ENCODE results near the gene NIPAL1.

NIPAL1 gene

GRCh38 chr4:48071191-48071590, 54.6 kb downstream of the NIPAL1 start:
- DNase-seq (ENCODE audit: insufficient read length, low spot score) = no peak
- no peak for TF ChIP-seq POLR2A (IDR thresholded peaks at IDR 0.05; ENCODE audit: low read depth, low read length)
- TF ChIP-seq PAX5 (IDR thresholded peaks at IDR 0.05; ENCODE audit: insufficient read depth, low read length, severe bottlenecking) = no peak
- no peak for TF ChIP-seq SPI1 (IDR thresholded peaks at IDR 0.05; ENCODE audit: low read depth, low read length)
- TF ChIP-seq POLR2AphosphoS5 (IDR thresholded peaks at IDR 0.05; ENCODE audit: low read depth, low read length) = no peak
- no peak for TF ChIP-seq POU2F2 (IDR thresholded peaks at IDR 0.05; ENCODE audit: low read depth, low read length)
- no peak for TF ChIP-seq TAF1 (IDR thresholded peaks at IDR 0.05; ENCODE audit: low read depth, low read length)
- FAIRE-seq = no peak

DNA sequence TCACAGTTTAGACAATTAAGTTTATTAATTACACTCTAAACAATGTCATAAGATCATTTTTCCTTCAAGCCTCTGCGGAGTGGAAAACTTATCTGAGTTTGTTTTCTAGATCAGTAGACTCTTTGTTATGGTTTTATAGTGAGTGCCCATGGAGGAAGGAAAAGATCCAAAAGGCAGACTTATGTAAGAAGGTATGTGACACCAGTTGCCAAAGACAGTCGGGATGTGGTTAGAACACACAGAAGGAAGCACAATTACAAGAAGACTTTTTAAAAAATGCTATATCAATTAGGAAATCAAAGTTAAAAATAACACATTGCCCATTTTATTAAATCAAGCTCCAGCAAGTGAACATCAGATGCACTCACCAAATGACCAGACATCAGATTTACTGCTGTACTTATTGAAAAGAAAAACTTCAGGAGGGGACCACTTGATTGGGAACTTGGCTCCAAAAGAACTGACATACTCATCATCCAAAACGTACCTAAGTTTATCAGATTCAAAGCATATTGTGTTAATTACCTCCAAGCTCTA, 57.1 kb downstream of the NIPAL1 start:
- peak; percentile 9 for FAIRE-seq
- no peak for TF ChIP-seq SPI1 (IDR thresholded peaks at IDR 0.05; ENCODE audit: low read depth, low read length)

DNA sequence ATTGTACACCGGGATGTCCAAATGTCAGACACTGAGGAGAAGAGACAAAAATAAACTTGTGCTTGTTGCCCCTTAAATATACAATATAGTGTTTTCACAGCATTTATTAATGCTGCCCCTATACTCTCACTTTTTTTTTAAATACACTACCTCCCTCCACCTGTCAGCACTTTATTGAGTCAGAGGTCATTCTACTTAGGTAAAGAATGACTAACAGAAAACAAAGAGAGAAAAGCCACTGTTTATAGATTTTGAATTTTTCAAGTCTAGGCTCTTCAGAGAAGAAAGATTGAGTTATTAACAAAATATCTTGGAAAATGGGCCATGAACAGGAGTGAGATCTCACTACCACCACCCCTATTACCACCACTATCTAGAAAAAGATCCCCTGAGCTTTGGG, 58.1 kb downstream of the NIPAL1 start:
- TF ChIP-seq PAX5 (IDR thresholded peaks at IDR 0.05; ENCODE audit: insufficient read depth, low read length, severe bottlenecking) = no peak
- no peak for TF ChIP-seq POU2F2 (IDR thresholded peaks at IDR 0.05; ENCODE audit: low read depth, low read length)
- TF ChIP-seq TAF1 (IDR thresholded peaks at IDR 0.05; ENCODE audit: low read depth, low read length) = no peak
- TF ChIP-seq POLR2A (IDR thresholded peaks at IDR 0.05; ENCODE audit: low read depth, low read length) = no peak
- TF ChIP-seq POLR2AphosphoS5 (IDR thresholded peaks at IDR 0.05; ENCODE audit: low read depth, low read length) = no peak
- TF ChIP-seq SPI1 (IDR thresholded peaks at IDR 0.05; ENCODE audit: low read depth, low read length) = no peak
- no peak for DNase-seq (ENCODE audit: insufficient read length, low spot score)
- FAIRE-seq = no peak

More for the DNA sequence above, 57.1 kb downstream of the NIPAL1 start:
- no peak for DNase-seq (ENCODE audit: insufficient read length, low spot score)

DNA sequence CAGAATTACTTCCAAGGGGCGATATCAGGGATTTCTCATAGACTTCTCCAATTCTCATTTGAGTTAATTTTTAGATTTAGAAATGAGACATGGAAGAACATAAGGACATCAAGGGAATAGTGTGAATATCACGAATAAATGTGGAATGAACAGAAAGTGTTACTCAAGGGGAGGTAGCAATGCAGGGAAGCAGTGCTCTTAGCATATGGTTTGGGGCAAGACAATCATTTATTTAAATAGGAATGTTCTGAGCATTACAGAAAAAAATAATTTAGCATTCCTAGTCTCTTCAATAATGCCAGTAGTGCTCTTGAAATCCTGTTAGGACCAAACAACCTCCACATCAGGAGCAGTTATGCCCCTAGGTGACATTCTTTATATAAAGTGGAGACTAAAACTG, 61.9 kb downstream of the NIPAL1 start:
- FAIRE-seq (no peak), DNase-seq (ENCODE audit: insufficient read length, low spot score) (no peak)
- TF ChIP-seq TAF1 (IDR thresholded peaks at IDR 0.05; ENCODE audit: low read depth, low read length) (no peak), POLR2AphosphoS5 (IDR thresholded peaks at IDR 0.05; ENCODE audit: low read depth, low read length) (no peak), POLR2A (IDR thresholded peaks at IDR 0.05; ENCODE audit: low read depth, low read length) (no peak), PAX5 (IDR thresholded peaks at IDR 0.05; ENCODE audit: insufficient read depth, low read length, severe bottlenecking) (no peak), POU2F2 (IDR thresholded peaks at IDR 0.05; ENCODE audit: low read depth, low read length) (no peak), SPI1 (IDR thresholded peaks at IDR 0.05; ENCODE audit: low read depth, low read length) (no peak)

DNA sequence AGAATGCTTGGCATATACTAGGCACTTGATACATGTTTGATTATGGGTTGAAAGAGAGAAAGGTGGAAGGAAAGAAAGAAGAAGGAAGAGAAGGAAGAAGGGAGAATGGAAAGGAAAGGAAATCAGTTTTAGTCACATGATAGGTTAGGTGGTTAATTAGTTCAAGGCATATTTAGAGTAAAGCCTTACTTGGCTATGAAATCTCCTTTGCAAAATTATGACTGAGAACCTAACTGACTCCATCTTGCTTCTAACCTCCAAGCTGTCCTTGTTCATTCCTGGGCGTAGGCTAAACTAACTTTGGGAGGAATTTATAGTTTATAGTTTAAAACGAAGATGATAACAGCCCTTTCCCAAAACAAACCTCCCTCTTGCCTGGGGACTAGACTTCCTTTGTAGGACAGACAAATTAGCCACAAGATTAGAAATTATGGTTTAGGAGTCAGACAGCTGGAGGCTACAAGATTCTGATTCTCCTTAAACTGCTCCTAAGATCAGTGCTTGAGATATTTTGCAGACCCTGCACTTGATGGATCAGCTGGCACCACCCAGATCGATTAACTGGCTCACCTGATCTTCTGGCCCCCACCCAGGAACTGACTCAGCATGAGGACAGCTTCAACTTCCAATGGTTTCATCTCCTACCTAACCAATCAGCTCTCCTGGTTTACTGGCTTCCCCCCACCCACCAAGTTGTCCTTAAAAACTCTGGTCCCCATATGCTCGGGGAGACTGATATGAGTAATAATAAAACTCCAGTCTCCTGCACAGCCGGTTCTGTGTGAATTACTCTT, 62.5 kb downstream of the NIPAL1 start:
- DNase-seq (ENCODE audit: insufficient read length, low spot score) = no peak
- peak; percentile 38 for FAIRE-seq
- TF ChIP-seq PAX5 (IDR thresholded peaks at IDR 0.05; ENCODE audit: insufficient read depth, low read length, severe bottlenecking) = no peak
- no peak for TF ChIP-seq SPI1 (IDR thresholded peaks at IDR 0.05; ENCODE audit: low read depth, low read length)
- TF ChIP-seq TAF1 (IDR thresholded peaks at IDR 0.05; ENCODE audit: low read depth, low read length) = no peak
- TF ChIP-seq POLR2AphosphoS5 (IDR thresholded peaks at IDR 0.05; ENCODE audit: low read depth, low read length) = no peak
- TF ChIP-seq POU2F2 (IDR thresholded peaks at IDR 0.05; ENCODE audit: low read depth, low read length) = no peak
- no peak for TF ChIP-seq POLR2A (IDR thresholded peaks at IDR 0.05; ENCODE audit: low read depth, low read length)

DNA sequence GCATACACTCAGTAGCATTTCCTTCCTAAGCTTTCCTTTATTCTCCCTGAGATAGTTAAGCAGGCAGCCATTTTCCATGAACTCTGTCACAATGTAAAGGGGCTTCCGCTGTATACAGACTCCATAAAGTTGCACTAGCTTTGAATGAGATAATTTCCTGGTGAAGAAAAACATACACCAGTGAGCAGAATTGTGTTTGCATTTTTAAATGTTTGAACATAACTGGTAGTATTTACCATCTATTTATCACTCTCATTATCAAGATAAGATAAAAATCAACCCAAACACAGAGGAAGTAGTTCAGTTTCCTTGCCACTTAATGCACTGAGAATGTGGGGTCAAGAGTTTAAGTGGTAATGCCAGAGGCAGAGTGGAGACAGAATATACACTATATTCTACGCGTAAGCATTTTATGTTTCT, 63.4 kb downstream of the NIPAL1 start:
- DNase-seq (ENCODE audit: insufficient read length, low spot score) (no peak), FAIRE-seq (no peak)
- TF ChIP-seq TAF1 (IDR thresholded peaks at IDR 0.05; ENCODE audit: low read depth, low read length) (no peak), PAX5 (IDR thresholded peaks at IDR 0.05; ENCODE audit: insufficient read depth, low read length, severe bottlenecking) (no peak), SPI1 (IDR thresholded peaks at IDR 0.05; ENCODE audit: low read depth, low read length) (no peak), POLR2A (IDR thresholded peaks at IDR 0.05; ENCODE audit: low read depth, low read length) (no peak), POU2F2 (IDR thresholded peaks at IDR 0.05; ENCODE audit: low read depth, low read length) (no peak), POLR2AphosphoS5 (IDR thresholded peaks at IDR 0.05; ENCODE audit: low read depth, low read length) (no peak)

DNA sequence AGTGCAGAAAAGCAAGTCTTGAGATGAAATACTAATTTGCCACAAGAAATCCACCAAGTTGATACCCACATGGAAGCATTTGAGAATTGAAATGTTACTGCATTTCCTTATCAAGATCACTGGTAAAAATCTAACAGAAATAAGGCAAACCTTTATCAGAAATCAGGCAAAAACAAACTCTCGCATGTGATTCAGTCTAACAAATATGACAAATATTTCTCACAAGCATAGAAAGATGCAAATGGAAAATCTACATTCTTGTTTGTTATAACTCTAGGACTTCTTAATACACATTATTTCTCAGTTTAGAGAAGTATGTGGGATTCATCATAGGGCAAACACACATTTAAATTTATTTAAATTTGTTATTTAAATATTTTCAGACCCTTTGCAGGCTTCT, 64.6 kb downstream of the NIPAL1 start:
- FAIRE-seq (no peak), DNase-seq (ENCODE audit: insufficient read length, low spot score) (no peak)
- TF ChIP-seq TAF1 (IDR thresholded peaks at IDR 0.05; ENCODE audit: low read depth, low read length) (no peak), POU2F2 (IDR thresholded peaks at IDR 0.05; ENCODE audit: low read depth, low read length) (no peak), SPI1 (IDR thresholded peaks at IDR 0.05; ENCODE audit: low read depth, low read length) (no peak), PAX5 (IDR thresholded peaks at IDR 0.05; ENCODE audit: insufficient read depth, low read length, severe bottlenecking) (no peak), POLR2AphosphoS5 (IDR thresholded peaks at IDR 0.05; ENCODE audit: low read depth, low read length) (no peak)

- no peak for TF ChIP-seq PAX5 (IDR thresholded peaks at IDR 0.05; ENCODE audit: insufficient read depth, low read length, severe bottlenecking)
- no peak for TF ChIP-seq POLR2A (IDR thresholded peaks at IDR 0.05; ENCODE audit: low read depth, low read length)
- no peak for TF ChIP-seq TAF1 (IDR thresholded peaks at IDR 0.05; ENCODE audit: low read depth, low read length)
- FAIRE-seq (no peak), DNase-seq (ENCODE audit: insufficient read length, low spot score) (no peak)
Observed at GRCh38 chr4:48082956-48083355, 66.4 kb downstream of the NIPAL1 start.

DNA sequence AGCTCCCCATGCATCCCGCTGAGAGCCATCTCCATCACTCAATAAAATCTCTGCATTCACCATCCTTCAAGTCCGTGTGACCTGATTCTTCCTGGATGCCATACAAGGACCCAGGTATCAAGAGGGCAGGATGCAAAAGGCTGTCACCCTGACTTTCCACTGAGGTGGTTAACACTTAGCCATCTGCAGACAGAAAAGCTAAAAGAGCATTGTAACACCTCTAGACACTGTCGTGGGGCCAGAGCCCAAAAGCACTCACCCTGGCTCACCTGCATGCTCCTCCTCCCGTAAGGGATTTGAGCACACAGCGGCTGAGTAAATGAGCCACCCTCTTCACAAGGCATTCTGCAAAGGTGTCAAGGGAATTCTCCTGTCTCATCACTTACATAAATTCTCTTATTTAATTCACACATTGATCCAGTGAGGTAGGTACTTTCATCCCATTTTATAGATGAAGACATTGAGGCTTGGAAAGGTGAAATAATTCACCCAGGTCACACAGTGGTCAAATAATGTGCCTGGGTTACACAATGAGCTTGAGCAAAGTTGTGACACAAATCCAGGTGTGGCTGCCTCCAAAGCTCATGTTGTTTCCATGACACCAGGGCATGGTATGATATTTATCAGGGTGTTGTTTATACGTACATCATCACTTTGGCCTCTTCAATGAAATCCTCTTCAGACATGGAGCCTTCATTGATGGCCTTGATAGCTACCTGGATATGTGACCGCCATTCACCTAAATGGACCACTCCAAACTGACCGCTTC, 69.4 kb downstream of the NIPAL1 start:
- no peak for DNase-seq (ENCODE audit: insufficient read length, low spot score)
- no peak for FAIRE-seq
- TF ChIP-seq POU2F2 (IDR thresholded peaks at IDR 0.05; ENCODE audit: low read depth, low read length) (no peak), TAF1 (IDR thresholded peaks at IDR 0.05; ENCODE audit: low read depth, low read length) (no peak), POLR2A (IDR thresholded peaks at IDR 0.05; ENCODE audit: low read depth, low read length) (no peak), PAX5 (IDR thresholded peaks at IDR 0.05; ENCODE audit: insufficient read depth, low read length, severe bottlenecking) (no peak), SPI1 (IDR thresholded peaks at IDR 0.05; ENCODE audit: low read depth, low read length) (no peak), POLR2AphosphoS5 (IDR thresholded peaks at IDR 0.05; ENCODE audit: low read depth, low read length) (no peak)

Measured in GM12891 (cell line).